GM21423 (cell line): ENCODE results near the gene CREG2.

ENCODE experiments used
- ATAC-seq: cut with Tn5 transposase; IDR thresholded peaks from one replicate; pipeline ENCODE4 v1.9.1; 2021; ENCODE audit warnings: mild to moderate bottlenecking, moderate library complexity; ENCODE audit not compliant: unreplicated experiment

Gene CREG2

DNA sequence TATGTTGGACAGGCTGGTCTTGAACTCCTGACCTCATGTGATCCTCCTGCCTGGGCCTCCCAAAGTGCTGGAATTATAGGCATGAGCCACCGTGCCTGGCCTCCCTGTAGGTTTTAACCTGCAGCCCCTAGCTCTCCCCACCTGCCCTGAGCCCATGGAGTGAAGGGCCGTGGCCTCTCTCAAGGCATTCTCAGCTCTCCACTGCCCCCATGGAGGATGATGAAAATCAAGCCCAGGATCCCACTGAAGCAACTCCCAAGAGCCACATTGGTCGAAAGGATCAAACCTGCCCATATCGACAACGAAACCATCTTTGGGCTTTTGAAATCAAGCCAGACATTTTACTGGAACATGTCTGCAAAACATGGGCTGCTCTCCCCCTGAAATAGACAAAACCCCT is 22.4 kb upstream of the CREG2 start:
- no peak for ATAC-seq

DNA sequence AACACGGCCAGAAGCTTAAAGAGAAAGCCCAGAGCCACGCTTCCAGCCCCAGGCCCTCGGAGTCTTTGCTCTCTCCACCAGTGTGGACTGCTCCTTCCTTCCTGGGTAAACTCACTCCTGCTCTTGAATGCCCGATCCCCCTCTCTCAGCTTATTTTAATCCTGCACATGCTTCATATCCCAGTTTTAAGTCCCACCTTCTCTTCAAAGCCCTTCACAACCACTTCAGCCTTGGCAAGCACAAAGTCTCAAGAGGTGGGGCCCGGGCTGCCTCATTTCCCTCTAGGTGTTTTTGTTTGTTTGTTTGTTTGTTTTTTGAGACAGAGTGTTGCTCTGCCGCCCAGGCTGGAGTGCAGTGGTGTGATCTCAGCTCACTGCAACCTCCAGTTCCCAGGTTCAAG is 21.6 kb upstream of the CREG2 start:
- no peak for ATAC-seq

DNA sequence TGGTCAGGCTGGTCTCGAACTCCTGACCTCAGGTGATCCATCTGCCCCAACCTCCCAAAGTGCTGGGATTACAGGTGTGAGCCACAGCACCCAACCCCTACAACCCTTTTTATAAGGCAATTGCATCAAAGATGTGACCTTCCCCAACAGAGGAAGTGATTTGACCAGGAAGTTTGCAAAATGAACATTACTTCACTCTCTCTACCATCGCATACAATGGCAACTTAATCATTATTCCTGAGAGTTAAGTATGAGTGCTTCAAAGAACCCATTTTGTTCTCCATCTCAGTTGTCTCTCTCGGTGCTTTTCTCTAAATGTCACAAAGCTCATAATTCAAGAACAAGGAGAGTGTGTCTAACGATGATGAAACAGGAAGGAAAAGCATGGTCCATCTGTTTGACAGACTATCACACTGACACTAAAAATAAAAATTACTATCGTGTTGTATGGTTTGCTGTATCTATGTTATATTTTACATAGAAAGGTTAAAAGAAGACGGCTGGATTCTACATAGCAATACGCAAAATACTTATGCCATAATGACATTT is 18.1 kb upstream of the CREG2 start:
- ATAC-seq = no peak

DNA sequence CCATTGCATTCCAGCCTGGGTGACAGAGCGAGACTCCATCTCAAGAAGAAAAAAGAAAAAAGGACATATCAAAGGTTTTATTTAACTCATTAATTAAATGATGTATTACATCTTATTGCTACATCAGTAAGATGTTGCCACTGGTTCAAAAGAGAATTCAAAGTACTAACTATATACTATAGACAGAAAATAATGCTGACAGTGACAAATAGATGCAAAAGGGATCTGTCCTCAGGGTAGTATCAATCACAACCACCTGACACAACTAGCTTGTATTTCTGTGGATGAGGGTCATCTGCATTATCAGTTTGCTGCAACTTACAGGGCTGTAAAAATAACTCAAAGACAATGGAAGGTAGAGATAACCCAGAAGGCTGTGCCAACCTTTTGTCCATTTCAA is 16.4 kb upstream of the CREG2 start:
- no peak for ATAC-seq

DNA sequence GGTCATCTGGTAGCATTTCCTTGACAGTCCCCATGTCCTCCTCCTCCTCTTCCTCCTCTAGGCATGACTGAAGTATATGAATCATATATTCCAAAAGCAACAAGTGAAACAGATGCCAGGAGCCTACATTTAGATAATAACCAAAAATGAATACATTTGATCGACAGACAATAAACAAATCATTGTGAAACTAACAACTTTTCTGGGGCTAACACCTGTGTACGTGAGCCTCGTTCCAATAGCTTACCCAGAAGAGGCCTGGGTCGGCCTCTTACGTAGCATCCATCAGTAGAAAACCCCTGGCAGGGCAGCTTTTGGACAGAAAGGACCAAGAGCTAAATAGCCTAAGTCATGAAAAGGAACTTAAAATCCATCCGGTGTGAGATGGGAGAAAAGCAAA is 15.3 kb upstream of the CREG2 start:
- ATAC-seq = no peak

DNA sequence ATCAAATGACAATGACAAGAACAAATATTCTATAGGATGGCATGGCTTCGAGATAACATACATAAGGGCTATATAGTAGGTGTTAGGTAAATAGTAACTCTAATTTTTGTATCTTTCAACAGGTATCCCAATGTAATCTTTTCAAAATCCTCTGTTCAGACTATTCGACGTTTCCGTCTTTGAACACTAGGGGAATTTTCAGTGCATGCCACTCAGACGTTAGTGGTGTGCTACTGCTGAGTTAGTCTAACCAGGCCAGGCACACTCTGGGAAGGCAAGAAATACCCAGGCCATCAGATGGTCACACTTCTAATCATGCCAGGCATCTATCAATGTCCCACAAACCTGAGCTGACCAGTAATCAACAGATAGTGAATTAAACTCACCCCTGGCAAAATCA is 14.6 kb upstream of the CREG2 start:
- ATAC-seq = no peak

DNA sequence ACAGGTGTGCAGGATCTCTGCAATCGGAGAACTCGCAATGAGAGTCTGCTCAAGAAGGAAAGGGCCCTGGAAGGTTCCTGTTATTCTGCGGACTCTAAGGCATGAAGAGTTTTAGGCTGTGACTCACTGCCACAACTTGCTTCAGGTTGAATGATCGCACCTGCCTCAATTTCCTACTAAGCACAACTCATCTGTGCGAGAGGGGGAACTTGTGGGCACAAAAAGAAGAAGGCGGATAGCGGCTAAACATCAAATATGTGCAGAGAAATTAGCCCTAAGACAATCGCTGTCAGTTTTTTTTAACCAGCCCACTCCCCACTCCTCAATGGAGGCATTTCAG is 14.0 kb upstream of the CREG2 start:
- ATAC-seq = no peak

DNA sequence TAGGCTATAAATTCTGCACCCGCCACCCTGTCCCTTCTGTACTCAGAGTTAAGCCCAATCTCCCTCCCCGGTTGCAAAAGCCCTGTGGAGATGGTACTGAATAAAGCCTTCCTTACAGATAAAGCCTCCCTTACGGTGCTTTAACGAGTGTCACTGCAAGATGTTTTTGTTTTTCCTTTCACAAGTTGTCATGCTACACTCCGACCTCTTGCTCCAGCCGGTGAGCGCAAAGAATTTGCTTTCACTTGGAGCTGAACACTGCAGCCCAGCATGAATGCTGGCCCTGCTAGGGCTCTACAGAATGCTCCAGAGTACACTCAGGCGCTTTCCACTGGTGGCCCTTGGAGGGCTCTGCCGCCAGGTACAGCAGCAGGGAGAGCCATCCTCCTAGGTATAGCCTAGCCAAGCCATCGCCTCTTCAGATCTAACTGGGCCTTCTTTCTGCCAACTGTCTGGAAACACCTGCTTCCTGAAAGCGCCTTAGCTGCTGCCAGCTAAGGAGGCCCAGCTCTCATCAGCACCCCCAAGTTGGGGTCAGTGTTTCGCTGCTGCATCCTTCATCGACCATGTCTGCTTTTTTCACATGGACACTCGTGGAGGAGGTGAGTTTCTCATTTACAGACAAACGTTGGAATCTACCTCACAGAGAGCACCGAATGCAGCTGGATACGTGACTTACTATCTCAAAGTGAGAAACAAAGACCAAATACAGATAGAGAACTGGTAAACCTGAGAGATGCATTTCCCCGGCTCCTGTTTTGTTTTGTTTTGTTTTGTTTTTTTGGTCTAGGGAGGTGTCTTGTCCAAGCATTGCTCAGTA is 13.4 kb upstream of the CREG2 start:
- ATAC-seq = no peak

DNA sequence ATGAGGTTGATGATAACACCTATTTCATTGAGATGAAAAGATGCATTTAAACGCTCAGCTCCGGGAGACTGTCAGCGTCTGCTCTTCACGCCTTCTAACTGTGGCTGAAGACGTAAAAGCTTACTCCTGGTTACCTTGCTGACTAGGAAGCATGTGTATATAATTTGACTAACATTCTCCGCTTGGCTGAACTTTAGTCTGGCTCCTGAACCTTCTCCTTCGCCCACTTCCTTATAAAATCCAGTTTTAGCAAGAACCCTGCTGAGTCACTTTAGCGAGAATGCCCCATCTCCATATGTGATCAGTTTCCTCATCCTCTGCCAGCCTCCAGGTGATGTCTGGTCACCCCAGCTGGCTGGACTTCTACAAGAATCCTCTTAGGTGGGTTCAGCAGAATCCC is 12.7 kb upstream of the CREG2 start:
- no peak for ATAC-seq

DNA sequence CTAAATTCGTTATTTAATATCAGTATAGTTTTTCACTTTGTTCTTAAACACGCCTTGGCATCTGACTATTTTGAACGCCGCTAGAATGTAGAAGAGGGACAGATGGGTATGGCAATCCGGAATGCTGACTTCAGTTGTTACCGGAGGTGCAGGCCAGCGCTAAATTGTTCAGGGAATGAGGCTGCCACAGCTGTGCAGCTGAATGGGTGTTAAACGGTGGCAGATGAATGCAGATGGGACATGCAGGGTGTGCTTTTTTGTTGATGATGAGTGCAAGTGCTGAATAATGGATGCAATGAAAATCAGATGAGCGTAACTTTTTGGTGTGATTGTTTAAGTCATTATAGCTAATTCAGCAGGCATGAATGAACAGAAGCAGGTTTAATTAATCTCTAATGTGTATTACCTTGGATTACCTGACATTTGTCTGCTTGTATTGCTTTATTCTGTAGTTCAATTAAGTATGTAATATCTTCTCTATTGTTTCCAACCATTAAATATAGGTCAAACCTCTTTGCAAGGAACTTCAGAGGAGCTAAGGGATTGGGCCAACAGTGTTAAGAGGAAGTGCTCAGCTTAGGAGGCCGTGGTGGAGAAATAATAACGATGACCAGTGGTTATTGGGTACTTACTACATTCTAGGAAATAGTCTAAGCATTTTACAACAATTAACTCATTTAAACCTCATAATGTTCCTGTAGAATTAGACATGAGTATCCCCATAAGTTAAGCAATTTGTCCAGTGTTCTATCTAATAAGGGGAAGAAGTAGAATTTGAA is 11.9 kb upstream of the CREG2 start:
- no peak for ATAC-seq

DNA sequence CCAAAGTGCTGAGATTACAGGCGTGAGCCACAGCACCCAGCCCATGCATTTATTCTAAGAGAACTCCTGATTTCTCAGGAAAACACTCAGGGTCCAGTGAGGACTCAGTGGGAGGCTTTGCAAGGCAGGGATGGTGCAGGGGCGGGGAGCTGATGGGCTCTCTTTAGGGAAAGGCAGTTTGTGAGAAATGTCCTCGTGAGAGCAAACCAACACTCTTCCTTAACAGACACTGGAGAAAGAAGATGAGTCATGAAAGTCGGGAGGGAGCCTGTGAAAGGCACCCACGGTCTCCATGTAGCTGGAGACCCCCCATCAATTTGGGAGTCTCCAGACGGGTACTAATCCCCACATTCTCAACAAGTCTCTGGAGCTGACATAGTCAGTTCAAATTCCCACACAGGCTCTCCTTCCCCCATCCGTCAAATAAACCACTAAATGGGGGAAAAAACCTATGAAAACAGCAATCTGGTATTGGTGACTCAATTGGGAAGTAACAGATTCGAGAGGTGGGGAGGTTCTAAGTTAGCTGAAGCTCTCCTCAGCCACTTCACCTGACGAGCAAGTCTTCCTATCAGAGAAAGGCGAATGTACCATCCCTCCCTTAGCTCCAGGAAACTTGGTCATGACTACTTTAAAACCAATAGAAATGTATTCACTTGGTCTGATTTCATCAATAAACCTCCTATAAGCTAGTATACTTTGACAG is 11.0 kb upstream of the CREG2 start:
- ATAC-seq = no peak

DNA sequence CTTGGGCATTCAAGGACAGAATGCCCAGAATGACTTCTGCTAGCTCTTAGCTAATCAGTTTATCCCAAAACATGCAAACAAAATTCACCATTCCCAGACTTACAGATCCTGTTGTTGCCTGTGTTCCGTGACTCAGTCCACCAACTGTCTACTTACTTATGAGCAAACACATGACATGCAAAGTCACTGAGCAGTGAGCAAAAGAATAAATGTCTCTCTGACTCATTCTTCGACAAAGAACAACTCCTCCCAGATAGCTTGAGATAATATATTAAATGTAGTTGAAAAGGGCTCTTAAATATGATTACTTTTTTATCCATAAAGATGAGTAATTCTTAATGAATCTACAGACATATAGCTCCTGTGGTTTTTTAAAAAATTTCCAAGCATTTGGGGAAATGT is 9.0 kb upstream of the CREG2 start:
- ATAC-seq = no peak

DNA sequence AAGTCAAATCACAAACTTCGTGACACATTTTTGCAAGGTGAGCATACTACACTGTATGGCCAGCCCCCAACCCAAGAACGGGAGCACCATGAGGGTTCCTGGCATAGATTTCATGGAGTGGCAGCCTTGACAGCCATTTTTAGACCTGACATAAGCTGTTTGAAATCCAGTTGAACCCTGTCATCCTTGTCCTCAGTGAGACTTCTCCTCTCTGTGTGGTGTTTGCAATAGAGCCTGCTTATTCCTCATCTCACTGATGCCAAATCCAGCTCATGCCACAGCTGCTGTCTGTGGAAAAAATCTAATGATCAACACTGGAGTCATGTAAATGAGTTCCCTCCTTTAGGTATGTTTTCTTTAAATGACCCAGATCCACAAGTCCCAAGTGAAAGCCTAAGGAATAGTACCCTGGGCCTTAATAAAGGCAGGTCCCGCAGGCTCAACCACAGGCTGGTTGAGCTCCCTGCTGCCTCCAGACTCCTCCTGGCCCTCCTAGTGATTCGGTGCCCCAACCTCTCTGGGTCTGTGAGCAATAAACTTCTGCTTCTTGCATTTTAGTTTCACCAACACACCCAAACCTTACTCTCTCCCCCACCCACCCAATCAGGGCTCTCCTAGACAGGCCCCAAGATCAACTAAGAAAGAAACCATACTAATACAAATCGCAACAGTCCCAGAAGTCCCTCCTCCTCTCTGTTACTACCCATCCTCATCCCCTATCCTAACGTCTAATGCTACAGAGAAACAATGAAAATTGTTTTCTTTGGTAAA is 8.4 kb upstream of the CREG2 start:
- no peak for ATAC-seq

DNA sequence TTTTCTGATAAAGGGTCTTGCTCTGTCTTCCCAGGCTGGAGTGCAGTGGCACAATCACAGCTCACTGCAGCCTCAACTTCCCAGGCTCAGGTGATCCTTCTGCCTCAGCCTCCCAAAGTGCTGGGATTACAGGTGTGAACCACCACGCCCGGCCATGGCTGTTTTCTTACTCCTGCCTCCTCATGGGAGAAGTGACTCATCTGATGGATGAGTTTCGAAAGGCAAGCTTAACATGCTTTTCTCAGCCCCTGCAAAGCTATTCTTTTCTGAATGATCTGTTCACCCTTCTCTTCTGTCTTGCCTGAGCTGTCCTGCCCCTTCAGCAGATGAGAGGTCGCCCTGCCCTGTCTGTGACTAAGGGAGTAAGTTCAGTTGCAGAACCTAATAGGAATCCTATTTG is 929 bp upstream of the CREG2 start:
- no peak for ATAC-seq

DNA sequence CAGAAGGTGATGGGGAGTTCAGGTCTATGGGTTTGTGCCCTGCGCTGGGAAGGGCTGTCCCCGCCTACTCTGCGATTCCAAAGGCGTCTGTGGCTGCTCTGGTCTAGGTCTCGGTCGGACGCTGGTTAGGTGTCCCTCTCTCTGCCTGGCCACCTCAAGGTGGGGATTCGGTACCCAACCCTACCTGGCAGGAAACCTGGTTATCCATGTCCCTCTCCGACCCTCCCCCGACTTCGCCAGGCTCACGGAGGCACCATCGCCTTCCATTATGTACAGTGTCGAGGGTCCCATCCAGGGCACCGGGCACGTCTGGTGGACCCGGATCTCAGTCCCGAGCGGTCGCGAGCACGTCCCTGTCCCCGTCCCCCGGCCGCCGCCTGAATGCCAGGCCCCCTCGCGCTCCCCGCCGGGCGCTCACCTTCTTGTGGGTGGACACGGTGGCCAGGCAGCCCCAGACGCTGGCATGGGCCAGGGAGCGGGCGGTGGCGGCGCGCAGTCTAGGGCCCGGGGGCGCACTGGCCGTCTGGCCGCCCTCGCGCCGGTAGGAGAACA is 628 bp downstream of the CREG2 start:
- no peak for ATAC-seq

DNA sequence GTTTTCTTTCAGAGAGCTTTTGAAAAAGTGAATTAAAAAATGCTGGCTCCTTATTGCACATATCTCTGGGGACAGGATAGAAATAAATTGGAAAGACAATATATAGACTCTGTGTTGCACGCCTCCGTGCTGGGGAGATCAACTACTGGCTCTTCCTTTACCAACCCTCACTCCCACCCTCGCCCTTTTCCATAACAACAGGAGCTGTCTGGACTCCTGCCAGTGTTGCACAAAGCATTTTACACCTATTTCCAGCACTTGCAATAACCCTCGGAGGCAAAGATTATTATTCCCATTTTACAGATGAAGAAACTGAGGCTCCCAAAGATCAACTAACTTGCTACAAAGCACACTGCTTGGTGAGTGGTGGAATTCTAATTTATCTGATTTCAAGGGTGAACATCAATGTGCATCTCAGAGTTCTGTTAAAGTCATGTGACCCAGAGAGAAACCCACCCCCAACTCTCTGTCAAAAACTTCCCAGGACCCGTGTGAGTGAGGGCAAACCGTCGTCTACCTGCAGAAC is 4.2 kb downstream of the CREG2 start:
- ATAC-seq = no peak

DNA sequence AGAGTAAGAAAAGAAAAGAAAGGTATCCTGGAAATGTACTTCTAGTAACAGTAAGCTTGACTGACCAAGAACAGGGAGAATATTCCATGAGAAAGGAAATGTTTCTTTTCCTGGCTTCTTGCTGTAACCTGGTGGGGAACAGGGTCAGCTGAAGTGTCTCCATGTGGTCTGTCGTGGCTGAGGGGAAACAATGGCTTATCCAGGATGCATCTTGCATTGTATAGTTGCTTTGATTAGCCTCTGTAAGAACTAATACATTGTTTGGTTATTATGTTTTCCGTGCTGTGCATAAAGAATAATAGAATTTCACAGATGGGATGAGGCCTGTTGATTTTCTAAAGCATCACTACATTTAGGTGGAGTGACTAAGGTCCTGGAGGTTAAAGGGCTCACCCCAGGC is 4.9 kb downstream of the CREG2 start:
- ATAC-seq = no peak

DNA sequence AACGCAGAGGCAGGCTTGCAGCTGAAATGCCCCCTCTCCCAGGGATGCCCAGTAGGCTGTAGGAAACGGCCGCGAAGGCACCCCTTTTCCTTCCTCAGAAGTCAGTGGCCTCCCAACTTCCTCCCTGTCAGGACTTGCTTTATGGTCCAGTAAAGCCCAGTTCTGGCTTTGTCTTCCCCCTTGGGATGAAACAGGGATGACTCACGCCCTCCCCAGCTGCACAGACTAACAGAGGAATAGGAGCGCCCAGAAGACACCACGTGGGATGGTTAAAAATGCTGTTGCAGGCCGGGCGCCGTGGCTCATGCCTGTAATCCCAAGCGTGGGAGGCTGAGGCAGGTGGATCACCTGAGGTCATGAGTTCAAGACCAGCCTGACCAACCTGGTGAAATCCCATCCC is 6.9 kb downstream of the CREG2 start:
- ATAC-seq = no peak

DNA sequence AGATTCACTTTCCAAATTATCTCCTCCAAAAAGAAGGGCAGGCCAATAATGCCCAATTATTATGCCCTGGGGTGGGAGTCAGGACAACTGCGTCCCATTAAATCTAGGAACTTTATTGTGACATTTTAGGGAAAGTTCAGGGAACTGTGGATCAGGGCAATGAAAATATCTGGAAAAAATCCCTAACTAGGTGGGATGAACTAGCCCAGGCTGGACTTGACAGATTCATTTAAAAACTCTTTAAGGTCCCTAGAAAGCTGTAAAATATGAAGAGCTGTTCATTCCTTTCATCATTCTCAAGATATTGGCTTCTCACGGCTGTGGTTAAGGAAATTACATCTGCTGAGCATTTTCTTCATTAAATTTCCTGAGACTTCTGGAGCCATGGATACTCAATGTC is 8.2 kb downstream of the CREG2 start:
- ATAC-seq = no peak

DNA sequence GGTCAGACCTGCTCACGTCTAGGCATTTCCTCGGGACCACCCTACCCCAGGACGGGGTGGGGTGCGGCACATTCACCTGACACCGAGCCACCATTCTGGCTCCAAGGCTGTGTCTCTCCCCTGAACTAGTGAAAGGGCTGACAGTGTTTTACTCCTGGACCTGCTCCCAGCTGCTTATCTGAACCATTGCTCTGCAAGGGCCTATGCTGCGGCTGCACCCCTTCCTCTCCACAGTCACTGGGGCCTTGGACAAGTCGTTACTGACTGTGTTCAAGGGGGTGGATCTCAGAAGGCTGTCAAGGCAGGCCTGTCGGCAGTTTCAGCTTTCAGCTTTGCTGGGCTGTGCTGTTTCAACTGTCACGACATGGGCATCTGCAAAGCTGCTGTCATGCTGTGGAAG is 11.7 kb downstream of the CREG2 start:
- ATAC-seq = no peak
